Thyroid gland (tissue), 4 donors: ENCODE results near the gene KLHL2. TPM values are rescaled to one million over a fixed set of nuclear protein-coding genes. Genes with fewer than 3 reads are reported as not detected.

Experiments used
- DNase-seq, 2 donors: peaks; one replicate each; pipeline ENCODE4 v3.0.0-alpha.2; 2019
- H3K27ac ChIP-seq, 3 donors: fragments of 200-600 bp; sonication (generic); 1 replicate in 2 of 3; 2 replicates in 1 of 3; pipeline ENCODE4 v1.5.1; 2016 to 2019; ENCODE audit warnings: mild to moderate bottlenecking in 1 of 3, moderate library complexity in 1 of 3
- H3K27me3 ChIP-seq: fragments of 200-600 bp; sonication (generic); one replicate; pipeline ENCODE4 v1.5.1; 2019
- H3K36me3 ChIP-seq, 2 donors: fragments of 200-600 bp; sonication (generic); one replicate each; pipeline ENCODE4 v1.5.1; 2016 to 2019
- H3K4me1 ChIP-seq, 2 donors: fragments of 200-600 bp; sonication (generic); one replicate each; pipeline ENCODE4 v1.5.1; 2017 to 2019
- H3K4me3 ChIP-seq, 3 donors: fragments of 200-600 bp; sonication (generic); replicated peaks in 1 of 3; 1 replicate in 2 of 3; 2 replicates in 1 of 3; pipeline ENCODE4 v1.5.1; 2016; ENCODE audit warnings: mild to moderate bottlenecking in 1 of 3
- H3K9me3 ChIP-seq: fragments of 200-600 bp; sonication (generic); one replicate; pipeline ENCODE4 v1.5.1; 2017
- POLR2A ChIP-seq, 2 donors: fragments of 450-650 bp; IDR thresholded peaks; one replicate each; pipeline ENCODE4 v1.6.1; 2017; ENCODE audit warnings: antibody characterized with exemption in 2 of 2, mild to moderate bottlenecking in 2 of 2, moderate library complexity in 1 of 2
- whole genome bisulfite sequencing, 2 donors: methylation state at CpG; one replicate each; pipeline ENCODE4 v1.1.5; 2017; 5-methylcytosine and 5-hydroxymethylcytosine counted together
- intact Hi-C: fragments of 100-400 bp; cut with DNase I; formaldehyde crosslinking; loops from one replicate; pipeline ENCODE4 v1.15.1; 2023
- total RNA-seq, 4 donors: library from RNA; depleted of rRNA; stranded (reverse); fragments of >200 nt; gene quantifications; one replicate each; pipeline ENCODE4 v1.2.3, GENCODE V29; 2016
- TF ChIP-seq, protein P1 (sequence below), 6 experiments: fragments of 200-600 bp in 3 of 6; fragments of 450-650 bp in 3 of 6; sonication (generic) in 3 of 6; IDR thresholded peaks; one replicate each; pipeline ENCODE4 v1.5.1; 2016 to 2019; ENCODE audit warnings: antibody characterized with exemption in 6 of 6, mild to moderate bottlenecking in 2 of 6, inconsistent platforms in 1 of 6, moderate library complexity in 1 of 6

KLHL2 gene
- total RNA-seq, 4 donors from 2014 or later, result 30.9 to 45.2 (median 35.8) TPM

DNA sequence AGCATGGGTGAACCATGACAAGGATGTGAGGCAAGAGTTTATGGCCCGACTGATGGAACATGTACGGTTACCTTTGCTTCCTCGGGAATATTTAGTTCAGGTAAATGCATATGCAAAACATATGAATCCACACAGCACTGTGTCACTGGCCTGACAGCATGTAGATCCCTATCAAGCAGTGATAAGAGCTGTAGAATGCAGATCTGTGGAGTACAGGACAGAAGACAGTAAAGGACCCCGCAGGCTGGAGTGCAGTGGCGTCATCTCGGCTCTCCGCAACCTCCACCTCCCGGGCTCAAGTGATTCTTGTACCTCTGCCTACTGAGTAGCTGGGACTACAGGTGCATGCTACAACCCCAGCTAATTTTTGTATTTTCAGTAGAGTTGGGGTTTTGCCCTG, 90.3 kb downstream of the KLHL2 start:
- Histone ChIP-seq H3K4me3 (no peak overlapping the region), H3K27ac (no peak overlapping the region), H3K27me3 (no peaks in the 10 kb centered on the region), H3K4me1 (peaks cover 6 to 15% of the 10 kb centered on the region in 2 donors), H3K9me3 (no peaks in the 10 kb centered on the region), H3K36me3 (peaks cover 5 to 10% of the 10 kb centered on the region in 2 donors)
- 98% methylated on average over 8 of the region's 8 CpGs for WGBS, 2 donors
- intact Hi-C loops, result no loop called here
- TF ChIP-seq, protein P1, sequence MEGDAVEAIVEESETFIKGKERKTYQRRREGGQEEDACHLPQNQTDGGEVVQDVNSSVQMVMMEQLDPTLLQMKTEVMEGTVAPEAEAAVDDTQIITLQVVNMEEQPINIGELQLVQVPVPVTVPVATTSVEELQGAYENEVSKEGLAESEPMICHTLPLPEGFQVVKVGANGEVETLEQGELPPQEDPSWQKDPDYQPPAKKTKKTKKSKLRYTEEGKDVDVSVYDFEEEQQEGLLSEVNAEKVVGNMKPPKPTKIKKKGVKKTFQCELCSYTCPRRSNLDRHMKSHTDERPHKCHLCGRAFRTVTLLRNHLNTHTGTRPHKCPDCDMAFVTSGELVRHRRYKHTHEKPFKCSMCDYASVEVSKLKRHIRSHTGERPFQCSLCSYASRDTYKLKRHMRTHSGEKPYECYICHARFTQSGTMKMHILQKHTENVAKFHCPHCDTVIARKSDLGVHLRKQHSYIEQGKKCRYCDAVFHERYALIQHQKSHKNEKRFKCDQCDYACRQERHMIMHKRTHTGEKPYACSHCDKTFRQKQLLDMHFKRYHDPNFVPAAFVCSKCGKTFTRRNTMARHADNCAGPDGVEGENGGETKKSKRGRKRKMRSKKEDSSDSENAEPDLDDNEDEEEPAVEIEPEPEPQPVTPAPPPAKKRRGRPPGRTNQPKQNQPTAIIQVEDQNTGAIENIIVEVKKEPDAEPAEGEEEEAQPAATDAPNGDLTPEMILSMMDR (IDR thresholded peaks at IDR 0.05), result no peak
- TF ChIP-seq POLR2A (IDR thresholded peaks at IDR 0.05), result no peak
- DNase-seq, result no peak

DNA sequence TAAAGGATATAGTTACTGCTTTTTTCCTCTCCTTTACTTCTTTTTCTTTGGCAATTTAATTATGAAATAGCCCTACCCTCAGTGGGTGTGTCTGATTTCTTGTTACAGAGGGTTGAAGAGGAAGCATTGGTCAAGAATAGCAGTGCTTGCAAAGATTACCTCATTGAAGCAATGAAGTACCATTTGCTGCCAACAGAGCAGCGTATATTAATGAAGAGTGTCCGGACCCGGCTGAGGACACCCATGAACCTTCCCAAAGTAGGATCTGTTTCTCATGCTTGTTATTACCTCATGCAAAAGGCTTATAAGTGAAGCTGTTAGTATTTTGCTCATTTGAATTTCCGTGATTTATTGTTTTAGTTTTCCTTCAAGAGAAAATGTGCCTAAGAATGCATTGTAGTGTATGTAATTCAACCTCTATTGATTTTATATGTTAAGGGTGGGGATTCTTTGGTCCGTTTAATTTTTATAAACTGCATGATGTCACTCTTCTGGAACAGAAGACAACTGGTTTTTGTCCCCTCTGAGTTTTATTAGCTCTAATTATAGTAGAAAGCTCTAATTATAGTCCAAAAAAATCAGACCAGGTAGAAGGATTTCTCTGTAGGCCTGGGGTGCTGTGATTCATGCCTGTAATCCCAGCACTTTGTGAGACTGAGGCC, 92.2 kb downstream of the KLHL2 start:
- Histone ChIP-seq H3K27me3 (no peaks in the 10 kb centered on the region), H3K9me3 (no peaks in the 10 kb centered on the region), H3K27ac (no peak overlapping the region), H3K36me3 (peaks cover 5 to 10% of the 10 kb centered on the region in 2 donors), H3K4me1 (peaks cover 6 to 9% of the 10 kb centered on the region in 2 donors), H3K4me3 (no peak overlapping the region)
- intact Hi-C loops, result no loop called here
- TF ChIP-seq, protein P1 (IDR thresholded peaks at IDR 0.05), result no peak
- TF ChIP-seq POLR2A (IDR thresholded peaks at IDR 0.05), result no peak
- DNase-seq, result no peak
- 91 to 92% methylated on average over 5 of the region's 5 CpGs for whole genome bisulfite sequencing, 2 donors

DNA sequence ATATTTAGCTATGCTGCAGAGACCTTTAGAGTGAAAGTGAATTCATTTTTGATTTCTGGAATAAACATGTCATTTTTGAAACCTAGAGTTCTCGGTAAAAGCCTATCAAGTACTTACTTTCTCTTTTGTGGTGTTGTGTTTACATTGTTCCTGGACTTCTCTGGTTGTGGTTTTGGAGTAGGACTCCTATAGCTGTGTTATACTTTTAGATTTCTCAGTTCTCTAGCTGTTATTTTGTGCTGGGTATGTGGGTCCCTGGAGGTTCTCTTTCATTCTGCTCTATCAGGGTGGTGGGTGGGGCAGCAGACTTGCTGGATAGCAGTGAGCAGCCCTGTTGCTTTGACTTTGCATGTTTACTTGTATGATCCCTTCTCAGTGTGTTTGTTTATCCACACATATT, 94.5 kb downstream of the KLHL2 start:
- Histone ChIP-seq H3K36me3 (peaks cover 5 to 10% of the 10 kb centered on the region in 2 donors), H3K9me3 (no peaks in the 10 kb centered on the region), H3K4me1 (peaks cover 0 to 3% of the 10 kb centered on the region in 2 donors), H3K4me3 (no peak overlapping the region), H3K27me3 (no peaks in the 10 kb centered on the region), H3K27ac (no peak overlapping the region)
- intact Hi-C loops, result no loop called here
- TF ChIP-seq, protein P1 (IDR thresholded peaks at IDR 0.05), result no peak
- no peak for TF ChIP-seq POLR2A (IDR thresholded peaks at IDR 0.05)
- whole genome bisulfite sequencing, 2 donors, result 9 to 10% methylated on average over 1 of the region's 1 CpG
- DNase-seq, result peak in 1 of 2 donors; percentile 4

DNA sequence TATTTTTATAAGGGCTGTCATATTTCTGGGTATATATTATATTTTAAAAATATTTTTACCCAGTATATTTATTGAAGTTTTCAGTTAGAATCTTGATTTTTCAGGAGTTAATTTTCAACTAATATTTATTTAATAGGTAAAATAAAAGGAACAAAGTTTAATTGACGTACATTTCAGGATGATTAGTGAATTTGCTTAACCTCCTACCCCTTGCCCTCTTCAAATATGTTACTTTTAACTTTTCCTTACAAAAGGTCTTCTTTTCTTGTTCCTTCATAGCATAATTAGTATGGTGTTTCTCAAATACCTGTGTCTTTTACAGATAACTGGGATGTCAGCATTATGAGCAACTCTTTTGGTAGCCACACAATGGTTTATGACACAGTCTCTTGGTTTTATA, 95.3 kb downstream of the KLHL2 start:
- H3K4me3 ChIP-seq, result no peak overlapping the region
- TF ChIP-seq, protein P1 (IDR thresholded peaks at IDR 0.05), result no peak
- TF ChIP-seq POLR2A (IDR thresholded peaks at IDR 0.05), result no peak
- intact Hi-C loops, result no loop called here
- H3K27me3 ChIP-seq, result no peaks in the 10 kb centered on the region
- no peak overlapping the region for H3K27ac ChIP-seq
- no peak for DNase-seq
- no peaks in the 10 kb centered on the region for H3K9me3 ChIP-seq
- 98 to 99% methylated on average over 1 of the region's 1 CpG for WGBS, 2 donors
- peaks cover 0 to 3% of the 10 kb centered on the region in 2 donors for H3K4me1 ChIP-seq
- peaks cover 2 to 8% of the 10 kb centered on the region in 2 donors for H3K36me3 ChIP-seq

DNA sequence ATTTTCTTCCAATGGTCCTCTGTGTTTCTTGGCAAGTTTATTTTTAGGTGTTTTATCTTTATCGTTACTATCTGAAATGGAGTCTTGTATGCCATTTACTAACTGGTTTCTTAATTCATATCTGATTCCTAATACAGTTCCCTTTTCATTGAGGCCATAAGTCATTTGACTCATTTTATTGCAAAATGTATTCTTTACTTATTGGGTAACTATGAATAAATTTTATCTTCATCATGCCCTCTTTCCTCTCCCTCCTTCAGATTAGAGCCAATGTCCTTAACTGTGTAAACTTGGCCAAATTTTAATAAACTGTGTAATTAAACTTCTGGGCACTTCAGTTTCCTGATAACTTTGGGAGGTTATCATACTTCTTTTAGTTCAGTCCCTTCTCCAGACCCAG, 100.8 kb downstream of the KLHL2 start:
- WGBS, 2 donors, result 93 to 96% methylated on average over 1 of the region's 1 CpG

More for the DNA sequence above, 100.8 kb downstream of the KLHL2 start:
- H3K27me3 ChIP-seq, result no peaks in the 10 kb centered on the region
- intact Hi-C loops, result no loop called here
- H3K27ac ChIP-seq, result no peak overlapping the region
- DNase-seq, result no peak
- no peaks in the 10 kb centered on the region for H3K36me3 ChIP-seq
- H3K4me1 ChIP-seq, result no peaks in the 10 kb centered on the region
- H3K4me3 ChIP-seq, result no peak overlapping the region
- TF ChIP-seq, protein P1 (IDR thresholded peaks at IDR 0.05), result no peak
- no peak for TF ChIP-seq POLR2A (IDR thresholded peaks at IDR 0.05)
- no peaks in the 10 kb centered on the region for H3K9me3 ChIP-seq
